ENCODE measurements around the gene P2RY1. TPM values are rescaled to one million over a fixed set of nuclear protein-coding genes. Genes with fewer than 3 reads are reported as not detected.

P2RY1 gene, protein sequence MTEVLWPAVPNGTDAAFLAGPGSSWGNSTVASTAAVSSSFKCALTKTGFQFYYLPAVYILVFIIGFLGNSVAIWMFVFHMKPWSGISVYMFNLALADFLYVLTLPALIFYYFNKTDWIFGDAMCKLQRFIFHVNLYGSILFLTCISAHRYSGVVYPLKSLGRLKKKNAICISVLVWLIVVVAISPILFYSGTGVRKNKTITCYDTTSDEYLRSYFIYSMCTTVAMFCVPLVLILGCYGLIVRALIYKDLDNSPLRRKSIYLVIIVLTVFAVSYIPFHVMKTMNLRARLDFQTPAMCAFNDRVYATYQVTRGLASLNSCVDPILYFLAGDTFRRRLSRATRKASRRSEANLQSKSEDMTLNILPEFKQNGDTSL
- 10 to 100 TPM in 1 of 3 donors, 1 to 10 TPM in 1, under 1 TPM in 1; 0.98 to 10.9 (median 1.2) TPM for total RNA-seq

DNA sequence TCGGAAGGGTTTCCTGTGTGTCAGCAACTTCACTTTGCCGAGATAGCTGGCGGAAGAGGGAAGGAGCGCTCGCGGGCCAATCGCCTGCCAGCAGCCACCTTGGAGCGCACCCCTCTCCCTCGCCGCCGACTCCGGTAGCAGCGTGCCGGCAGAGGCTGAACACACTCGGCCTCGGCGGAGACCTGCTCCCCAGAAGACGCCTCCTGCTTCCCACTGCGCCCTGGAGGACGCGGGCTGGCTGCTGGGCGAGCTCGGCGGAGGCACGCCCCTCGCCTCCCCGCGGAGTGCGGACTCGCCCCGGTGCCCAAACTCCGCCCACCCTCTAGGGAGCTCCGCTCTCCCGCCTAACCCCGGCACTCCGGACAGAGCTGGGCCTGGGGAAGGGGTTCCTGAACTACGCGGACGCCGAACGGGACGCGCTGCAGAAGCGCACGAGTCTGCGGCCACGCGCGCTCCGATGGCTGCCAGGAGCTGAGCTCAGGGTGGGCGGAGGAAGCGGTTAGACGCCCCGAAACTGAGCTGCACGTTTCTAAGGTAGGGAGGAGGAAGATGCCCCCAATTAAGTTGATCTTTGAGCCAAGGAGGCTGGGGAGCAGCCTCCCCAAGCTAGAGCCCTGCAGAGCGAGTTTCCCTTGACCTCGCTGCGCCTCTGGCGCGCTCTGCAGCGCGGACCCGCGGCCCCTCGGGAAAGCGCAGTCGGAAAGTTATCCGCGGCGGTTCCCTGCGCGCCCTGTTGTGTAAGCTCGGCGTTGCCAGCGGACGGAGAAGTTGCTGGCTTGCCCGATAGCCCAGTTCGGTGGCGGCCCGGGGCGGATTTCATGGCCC lies at the start of gene P2RY1:
Gene P2RY1 (plus strand): TSS at position 356 of the 825 bp plus-strand sequence. CDS start 652 bp downstream, outside the sequence.
- H3K4me1 ChIP-seq: no peaks in the 10 kb centered on the region
- no peak for TF ChIP-seq POLR2A (IDR thresholded peaks at IDR 0.05)
- TF ChIP-seq, protein P1, sequence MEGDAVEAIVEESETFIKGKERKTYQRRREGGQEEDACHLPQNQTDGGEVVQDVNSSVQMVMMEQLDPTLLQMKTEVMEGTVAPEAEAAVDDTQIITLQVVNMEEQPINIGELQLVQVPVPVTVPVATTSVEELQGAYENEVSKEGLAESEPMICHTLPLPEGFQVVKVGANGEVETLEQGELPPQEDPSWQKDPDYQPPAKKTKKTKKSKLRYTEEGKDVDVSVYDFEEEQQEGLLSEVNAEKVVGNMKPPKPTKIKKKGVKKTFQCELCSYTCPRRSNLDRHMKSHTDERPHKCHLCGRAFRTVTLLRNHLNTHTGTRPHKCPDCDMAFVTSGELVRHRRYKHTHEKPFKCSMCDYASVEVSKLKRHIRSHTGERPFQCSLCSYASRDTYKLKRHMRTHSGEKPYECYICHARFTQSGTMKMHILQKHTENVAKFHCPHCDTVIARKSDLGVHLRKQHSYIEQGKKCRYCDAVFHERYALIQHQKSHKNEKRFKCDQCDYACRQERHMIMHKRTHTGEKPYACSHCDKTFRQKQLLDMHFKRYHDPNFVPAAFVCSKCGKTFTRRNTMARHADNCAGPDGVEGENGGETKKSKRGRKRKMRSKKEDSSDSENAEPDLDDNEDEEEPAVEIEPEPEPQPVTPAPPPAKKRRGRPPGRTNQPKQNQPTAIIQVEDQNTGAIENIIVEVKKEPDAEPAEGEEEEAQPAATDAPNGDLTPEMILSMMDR (IDR thresholded peaks at IDR 0.05): no peak
- TF ChIP-seq POLR2AphosphoS5 (IDR thresholded peaks at IDR 0.05): no peak
- peak within 1 kb of the TSS; percentile 12 to 56 for H3K27ac ChIP-seq
- intact Hi-C loops (cut with DNase I; ENCODE audit: low total_unique reads): no loop called here
- DNase-seq (ENCODE audit: low spot score in 2 of 2): peak in 1 of 2 donors; percentile 52
- H3K27me3 ChIP-seq: no peaks in the 10 kb centered on the region
- no peaks in the 10 kb centered on the region for H3K36me3 ChIP-seq
- peak within 1 kb of the TSS; percentile 72 to 84 (median 73) for H3K4me3 ChIP-seq
- H3K9me3 ChIP-seq: no peaks in the 10 kb centered on the region

DNA sequence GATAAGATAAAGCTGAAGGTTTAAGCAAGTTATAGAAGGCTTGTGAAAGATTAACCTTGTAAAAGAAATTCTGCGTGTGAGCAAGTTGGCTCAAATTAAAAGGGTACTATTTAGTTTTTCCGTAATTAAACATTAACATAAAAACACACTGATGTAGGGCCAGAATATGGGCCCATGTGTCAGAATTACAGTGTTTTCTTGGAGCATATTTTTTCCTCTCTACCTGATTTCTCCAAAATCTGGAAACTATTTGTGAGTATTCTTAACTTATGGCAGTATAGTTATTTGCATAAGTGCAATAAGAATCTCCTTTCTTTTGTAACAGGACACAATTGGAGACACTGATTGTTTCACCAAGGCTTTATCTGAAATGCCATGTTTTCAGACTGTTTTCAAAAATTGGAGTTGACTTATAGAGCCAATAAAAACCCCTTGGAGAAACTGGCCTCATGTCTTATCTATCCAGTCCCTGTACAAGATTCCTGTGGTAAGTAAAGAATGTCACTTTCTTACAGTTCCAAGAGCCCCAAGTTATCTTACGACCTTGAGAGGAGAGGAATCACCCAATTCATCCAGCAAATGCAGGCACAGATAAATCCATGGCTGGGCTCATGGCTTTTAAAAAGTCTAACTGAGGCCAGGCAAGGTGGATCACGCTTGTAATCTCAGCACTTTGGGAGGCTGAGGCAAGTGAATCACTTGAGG lies 47.8 kb upstream of the P2RY1 start:
- no peaks in the 10 kb centered on the region for H3K27me3 ChIP-seq
- H3K4me3 ChIP-seq: no peak overlapping the region
- no peaks in the 10 kb centered on the region for H3K36me3 ChIP-seq
- intact Hi-C loops (cut with DNase I; ENCODE audit: low total_unique reads): no loop called here
- no peak overlapping the region for H3K27ac ChIP-seq
- no peak for TF ChIP-seq POLR2AphosphoS5 (IDR thresholded peaks at IDR 0.05)
- no peak for TF ChIP-seq POLR2A (IDR thresholded peaks at IDR 0.05)
- TF ChIP-seq, protein P1 (IDR thresholded peaks at IDR 0.05): no peak
- no peak for DNase-seq (ENCODE audit: low spot score in 2 of 2)
- H3K9me3 ChIP-seq: peaks cover 0 to 12% of the 10 kb centered on the region in 2 donors
- H3K4me1 ChIP-seq: no peaks in the 10 kb centered on the region

DNA sequence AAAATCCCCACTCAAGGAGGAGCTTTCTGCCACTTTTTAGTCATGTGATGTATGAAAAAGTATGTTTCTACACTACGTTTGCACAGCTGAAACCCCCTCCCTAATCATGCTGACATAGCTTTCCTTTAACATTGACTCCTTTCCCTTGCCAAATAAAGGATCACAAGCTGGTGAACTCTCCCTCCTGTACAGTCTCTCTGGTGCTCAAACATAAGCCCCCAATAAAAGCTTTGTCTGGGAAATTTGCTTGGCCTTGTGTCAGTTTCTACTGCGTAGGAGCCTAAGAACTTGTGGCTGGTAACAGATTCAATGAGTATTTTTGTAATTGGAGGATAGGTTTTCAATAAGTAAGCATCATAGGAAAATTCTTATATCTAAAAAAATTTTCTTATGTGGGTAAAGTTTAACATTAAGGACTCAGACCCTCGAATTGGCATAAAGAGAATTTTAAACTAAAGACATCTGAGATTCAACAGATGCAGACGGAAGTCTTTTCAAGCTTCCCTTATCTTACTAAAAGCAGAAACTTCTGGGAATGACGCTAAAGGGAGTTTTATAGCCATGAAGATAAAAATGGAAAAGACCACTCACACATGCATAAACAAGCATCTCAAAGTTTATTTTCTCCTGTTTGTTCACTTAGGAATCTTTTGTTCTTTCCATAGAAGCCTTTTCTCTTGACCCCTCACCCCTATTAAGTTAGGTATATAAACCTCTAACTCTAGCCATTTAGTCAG lies 44.1 kb upstream of the P2RY1 start:
- DNase-seq (ENCODE audit: low spot score in 2 of 2): no peak
- TF ChIP-seq POLR2AphosphoS5 (IDR thresholded peaks at IDR 0.05): no peak
- TF ChIP-seq, protein P1 (IDR thresholded peaks at IDR 0.05): no peak
- intact Hi-C loops (cut with DNase I; ENCODE audit: low total_unique reads): loop anchor here (10.0 kb wide), 1 partner anchor 686 kb away; no protein-coding TSS in a partner anchor

DNA sequence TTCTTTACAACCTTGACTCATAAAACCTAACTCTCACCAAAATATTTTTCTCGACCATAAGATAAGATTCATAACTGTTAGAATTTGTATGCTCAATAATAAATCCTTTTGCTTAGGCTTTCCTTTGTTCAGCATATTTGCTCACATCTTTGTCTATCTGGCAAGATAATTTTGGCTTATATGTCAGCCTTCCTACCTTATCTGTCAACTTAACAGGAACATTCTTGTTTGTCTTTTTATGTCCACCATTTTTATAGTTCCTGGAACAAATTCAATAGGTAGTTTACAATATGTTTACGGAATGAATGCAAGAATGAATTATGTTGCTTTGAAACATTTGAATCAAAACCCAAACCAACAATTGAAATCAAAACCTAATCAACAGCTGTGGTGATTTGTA lies 41.0 kb upstream of the P2RY1 start:
- H3K4me1 ChIP-seq: no peaks in the 10 kb centered on the region
- H3K4me3 ChIP-seq: no peak overlapping the region
- no peak for DNase-seq (ENCODE audit: low spot score in 2 of 2)
- no peaks in the 10 kb centered on the region for H3K9me3 ChIP-seq
- H3K27me3 ChIP-seq: no peaks in the 10 kb centered on the region
- TF ChIP-seq, protein P1 (IDR thresholded peaks at IDR 0.05): no peak
- TF ChIP-seq POLR2AphosphoS5 (IDR thresholded peaks at IDR 0.05) (no peak), POLR2A (IDR thresholded peaks at IDR 0.05) (no peak)
- H3K36me3 ChIP-seq: no peaks in the 10 kb centered on the region
- intact Hi-C loops (cut with DNase I; ENCODE audit: low total_unique reads): loop anchor here (10.0 kb wide), 1 partner anchor 689 kb away; no protein-coding TSS in a partner anchor
- H3K27ac ChIP-seq: no peak overlapping the region

More for the DNA sequence above, 44.1 kb upstream of the P2RY1 start:
- no peak overlapping the region for H3K27ac ChIP-seq
- no peaks in the 10 kb centered on the region for H3K36me3 ChIP-seq
- no peak overlapping the region for H3K4me3 ChIP-seq
- H3K9me3 ChIP-seq: peaks cover 0 to 12% of the 10 kb centered on the region in 2 donors
- H3K4me1 ChIP-seq: no peaks in the 10 kb centered on the region
- H3K27me3 ChIP-seq: no peaks in the 10 kb centered on the region

Data from breast epithelium (tissue), 4 donors.